Uterus (tissue), 2 donors: Measurements from ENCODE around the gene PDIA6.

Experiments used
- CTCF ChIP-seq, 4 experiments: fragments of 200-600 bp in 2 of 4; fragments of 450-650 bp in 2 of 4; sonication (generic) in 2 of 4; IDR thresholded peaks; one replicate each; pipeline ENCODE4 v1.5.1; 2016 to 2019; ENCODE audit warnings: antibody characterized with exemption in 4 of 4, mild to moderate bottlenecking in 2 of 4, moderate library complexity in 1 of 4
- POLR2A ChIP-seq, 2 donors: fragments of 450-650 bp; IDR thresholded peaks; one replicate each; pipeline ENCODE4 v1.6.1; 2016; ENCODE audit warnings: antibody characterized with exemption in 2 of 2, mild to moderate bottlenecking in 1 of 2, moderate library complexity in 1 of 2

GRCh38 chr2:10741139-10741538, 71.4 kb downstream of the PDIA6 start:
- TF ChIP-seq CTCF (IDR thresholded peaks at IDR 0.05) (no peak), POLR2A (IDR thresholded peaks at IDR 0.05) (no peak)
